WTC11 (cell line): ENCODE data around the gene AMBP. TPM values are rescaled to one million over a fixed set of nuclear protein-coding genes. Genes with fewer than 3 reads are reported as not detected.

Source experiments
- ATAC-seq: fragments of 200-7000 bp; cut with Tn5 transposase; 2 replicates; pipeline ENCODE4 v1.10.0; 2021; ENCODE audit warnings: mild to moderate bottlenecking, moderate library complexity
- CTCF ChIA-PET: fragments of 300-600 bp; sonication (Branson Sonifier 250); formaldehyde crosslinking; loops from one replicate; lab custom pipeline; 2021; ENCODE audit warnings: antibody characterized with exemption; lab: Charles Lee
- POLR2A ChIA-PET: fragments of 350-600 bp; sonication (Branson Sonifier 250); formaldehyde crosslinking; loops from one replicate; lab custom pipeline; 2021; ENCODE audit warnings: antibody characterized with exemption; lab: Charles Lee
- DNase-seq: peaks from one replicate; pipeline ENCODE4 v3.0.0; 2021; ENCODE audit warnings: low spot score
- H3K27ac Mint-ChIP-seq: 2 replicates; pipeline ENCODE4 v1.8.0; 2021; ENCODE audit warnings: mixed read lengths
- H3K27me3 Mint-ChIP-seq: 2 replicates; pipeline ENCODE4 v1.8.0; 2021; ENCODE audit warnings: low read depth, mild to moderate bottlenecking, moderate library complexity, mixed read lengths
- H3K36me3 Mint-ChIP-seq: 2 replicates; pipeline ENCODE4 v1.8.0; 2021; ENCODE audit warnings: mixed read lengths
- H3K4me1 Mint-ChIP-seq: 2 replicates; pipeline ENCODE4 v1.8.0; 2022; ENCODE audit warnings: mixed read lengths
- H3K4me3 Mint-ChIP-seq: 2 replicates; pipeline ENCODE4 v1.8.0; 2021; ENCODE audit warnings: mild to moderate bottlenecking, moderate library complexity, mixed read lengths
- H3K9me3 Mint-ChIP-seq: 2 replicates; pipeline ENCODE4 v1.8.0; 2021; ENCODE audit warnings: mixed read lengths
- E2F4 ChIP-seq: sonication (generic); formaldehyde crosslinking; IDR thresholded peaks from 2 replicates; pipeline ENCODE4 v1.8.1; 2022; ENCODE audit warnings: low read depth, mild to moderate bottlenecking, moderate library complexity, missing genetic modification reagents, borderline replicate concordance
- ETV6 ChIP-seq: sonication (generic); formaldehyde crosslinking; IDR thresholded peaks from 2 replicates; pipeline ENCODE4 v1.8.1; 2022; ENCODE audit warnings: mild to moderate bottlenecking, missing genetic modification reagents
- FOXP1 ChIP-seq: sonication (generic); formaldehyde crosslinking; IDR thresholded peaks from 2 replicates; pipeline ENCODE4 v1.8.0; 2022; ENCODE audit warnings: missing genetic modification reagents, mild to moderate bottlenecking, moderate library complexity, borderline replicate concordance
- GTF2I ChIP-seq: fragments of 250-450 bp; sonication (Bioruptor Pico); conservative IDR thresholded peaks from 2 replicates; pipeline ENCODE4 v1.4.0; 2021; ENCODE audit warnings: mild to moderate bottlenecking
- HMGA2 ChIP-seq: fragments of 250-450 bp; sonication (Bioruptor Pico); IDR thresholded peaks from 2 replicates; pipeline ENCODE4 v1.4.0; 2021; ENCODE audit warnings: mild to moderate bottlenecking, moderate library complexity
- JUN ChIP-seq: sonication (generic); formaldehyde crosslinking; IDR thresholded peaks from 2 replicates; pipeline ENCODE4 v1.8.0; 2023; ENCODE audit warnings: mild to moderate bottlenecking, missing genetic modification reagents
- MYBL2 ChIP-seq: sonication (generic); formaldehyde crosslinking; IDR thresholded peaks from 2 replicates; pipeline ENCODE4 v1.8.1; 2023; ENCODE audit warnings: mild to moderate bottlenecking, moderate library complexity, missing genetic modification reagents
- NFE2L1 ChIP-seq: sonication (generic); formaldehyde crosslinking; IDR thresholded peaks from 2 replicates; pipeline ENCODE4 v1.8.1; 2023; ENCODE audit warnings: missing genetic modification reagents
- NR3C1 ChIP-seq: sonication (generic); formaldehyde crosslinking; conservative IDR thresholded peaks from 2 replicates; pipeline ENCODE4 v1.8.1; 2023; ENCODE audit warnings: low read depth, mild to moderate bottlenecking, missing genetic modification reagents
- RELA ChIP-seq: sonication (generic); formaldehyde crosslinking; IDR thresholded peaks from 2 replicates; pipeline ENCODE4 v1.8.1; 2022; ENCODE audit warnings: missing genetic modification reagents, mild to moderate bottlenecking, borderline replicate concordance
- TEAD1 ChIP-seq: sonication (generic); formaldehyde crosslinking; IDR thresholded peaks from 2 replicates; pipeline ENCODE4 v1.8.0; 2022; ENCODE audit warnings: mild to moderate bottlenecking, missing genetic modification reagents
- ZBTB43 ChIP-seq: sonication (generic); formaldehyde crosslinking; IDR thresholded peaks from 2 replicates; pipeline ENCODE4 v1.8.1; 2023; ENCODE audit warnings: mild to moderate bottlenecking, missing genetic modification reagents
- ZNF281 ChIP-seq: sonication (generic); formaldehyde crosslinking; IDR thresholded peaks from 2 replicates; pipeline ENCODE4 v1.8.0; 2023; ENCODE audit warnings: mild to moderate bottlenecking, missing genetic modification reagents
- total RNA-seq: library from RNA; stranded (reverse); gene quantifications from 3 replicates; pipeline ENCODE4 v1.2.3, GENCODE V29; 2021
- TF ChIP-seq, protein P1 (sequence below): fragments of 250-450 bp; sonication (Bioruptor Pico); IDR thresholded peaks from 2 replicates; pipeline ENCODE4 v1.9.0; 2021; ENCODE audit warnings: mild to moderate bottlenecking
- TF ChIP-seq, protein P2 (sequence below): sonication (generic); formaldehyde crosslinking; IDR thresholded peaks from 2 replicates; pipeline ENCODE4 v1.8.1; 2022; ENCODE audit warnings: low read depth, missing genetic modification reagents, borderline replicate concordance

Gene AMBP
- total RNA-seq, 1 experiment from 2014 or later = 3.3 TPM

DNA sequence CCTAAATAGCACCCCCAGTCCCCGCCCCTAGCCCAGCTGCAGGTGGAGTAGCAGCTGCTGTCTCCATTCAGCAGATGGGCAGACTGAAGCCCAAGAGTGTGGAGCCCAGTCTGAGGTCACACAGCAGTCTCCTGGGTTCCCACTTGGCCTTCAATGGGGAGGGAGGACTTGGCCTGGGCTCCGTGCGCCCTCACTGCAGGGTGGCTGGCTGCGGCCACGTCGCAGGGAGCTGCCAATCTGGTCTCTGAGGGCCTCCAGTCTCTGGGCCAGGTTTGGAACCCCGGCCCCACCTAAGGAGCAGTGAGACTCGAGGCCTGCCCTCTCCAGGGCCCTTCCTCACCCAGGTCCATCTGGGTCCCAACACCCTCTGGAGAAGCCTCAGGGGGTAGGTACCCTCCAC, 13.6 kb upstream of the AMBP start (continued):
- TF ChIP-seq ZNF281 (CRISPR knock-in tag) (no peak), TEAD1 (no peak), MYBL2 (CRISPR knock-in tag) (no peak), RELA (CRISPR knock-in tag) (no peak), HMGA2 (CRISPR knock-in tag) (no peak)
- TF ChIP-seq, protein P1, sequence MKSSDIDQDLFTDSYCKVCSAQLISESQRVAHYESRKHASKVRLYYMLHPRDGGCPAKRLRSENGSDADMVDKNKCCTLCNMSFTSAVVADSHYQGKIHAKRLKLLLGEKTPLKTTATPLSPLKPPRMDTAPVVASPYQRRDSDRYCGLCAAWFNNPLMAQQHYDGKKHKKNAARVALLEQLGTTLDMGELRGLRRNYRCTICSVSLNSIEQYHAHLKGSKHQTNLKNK (CRISPR knock-in tag) = no peak
- TF ChIP-seq, protein P2, sequence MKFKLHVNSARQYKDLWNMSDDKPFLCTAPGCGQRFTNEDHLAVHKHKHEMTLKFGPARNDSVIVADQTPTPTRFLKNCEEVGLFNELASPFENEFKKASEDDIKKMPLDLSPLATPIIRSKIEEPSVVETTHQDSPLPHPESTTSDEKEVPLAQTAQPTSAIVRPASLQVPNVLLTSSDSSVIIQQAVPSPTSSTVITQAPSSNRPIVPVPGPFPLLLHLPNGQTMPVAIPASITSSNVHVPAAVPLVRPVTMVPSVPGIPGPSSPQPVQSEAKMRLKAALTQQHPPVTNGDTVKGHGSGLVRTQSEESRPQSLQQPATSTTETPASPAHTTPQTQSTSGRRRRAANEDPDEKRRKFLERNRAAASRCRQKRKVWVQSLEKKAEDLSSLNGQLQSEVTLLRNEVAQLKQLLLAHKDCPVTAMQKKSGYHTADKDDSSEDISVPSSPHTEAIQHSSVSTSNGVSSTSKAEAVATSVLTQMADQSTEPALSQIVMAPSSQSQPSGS (CRISPR knock-in tag) = no peak

GRCh38 chr9:114090798-114091197, 12.7 kb upstream of the AMBP start:
- POLR2A ChIA-PET = no interaction called here
- Mint-ChIP-seq H3K9me3 (no peaks in the 10 kb centered on the region), H3K27me3 (peaks cover 28% of the 10 kb centered on the region), H3K27ac (no peak overlapping the region), H3K4me3 (no peak overlapping the region), H3K4me1 (no peaks in the 10 kb centered on the region), H3K36me3 (no peaks in the 10 kb centered on the region)
- CTCF ChIA-PET = interaction anchor here (1.2 to 1.3 kb wide), 2 partner anchors 8 to 17 kb away, joined by 5 to 8 read pairs; no protein-coding TSS in a partner anchor
- TF ChIP-seq NFE2L1 (CRISPR knock-in tag) = no peak
- no peak for DNase-seq
- ATAC-seq = no peak

DNA sequence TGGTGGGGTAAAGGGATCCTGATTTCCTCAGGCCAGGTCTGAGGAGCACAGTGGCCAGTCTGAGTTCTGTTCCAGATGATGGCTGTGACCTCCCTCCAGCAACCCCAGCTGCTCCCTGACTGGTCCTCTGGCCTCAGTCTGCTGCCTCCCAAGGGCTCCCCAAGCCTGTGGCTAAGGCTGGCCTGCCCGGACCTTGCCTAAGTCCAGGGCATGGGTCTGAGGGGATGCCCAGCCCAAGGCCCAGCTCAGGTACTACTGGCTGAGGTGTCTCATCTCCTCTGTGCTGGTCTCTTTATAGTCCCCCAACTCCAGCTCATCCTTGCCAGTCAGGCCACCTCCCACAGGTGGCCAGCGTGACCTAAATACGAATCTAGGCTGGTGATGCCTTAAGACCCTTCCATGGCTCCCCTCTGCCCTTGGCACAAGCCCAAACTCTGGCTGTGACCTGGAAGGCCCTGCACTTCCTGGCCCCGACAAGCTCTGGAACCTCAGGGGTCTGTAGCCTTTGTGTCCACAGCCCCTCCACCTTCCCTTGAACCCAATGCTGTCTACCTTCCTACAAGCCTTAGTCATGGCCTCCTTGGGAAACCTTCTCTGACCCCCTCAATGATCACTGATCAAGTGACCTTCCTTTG, 11.2 kb upstream of the AMBP start:
- POLR2A ChIA-PET = interaction anchor here (0.6 kb wide), 1 partner anchor 208 kb away, joined by 4 read pairs; no protein-coding TSS in a partner anchor
- no peak for DNase-seq
- H3K9me3 Mint-ChIP-seq = no peaks in the 10 kb centered on the region
- no peak for ATAC-seq
- CTCF ChIA-PET = interaction anchor here (0.7 to 1.8 kb wide), 3 partner anchors 10 to 202 kb away, joined by 3 to 7 read pairs (median 4); partner anchors contain the start of gene KIF12
- TF ChIP-seq GTF2I = no peak
- no peak for TF ChIP-seq JUN (CRISPR knock-in tag)
- TF ChIP-seq NR3C1 (CRISPR knock-in tag) = no peak
- no peak for TF ChIP-seq E2F4 (CRISPR knock-in tag)
- TF ChIP-seq ZBTB43 = no peak
- no peak for TF ChIP-seq FOXP1 (CRISPR knock-in tag)
- TF ChIP-seq ETV6 (CRISPR knock-in tag) = no peak
- no peaks in the 10 kb centered on the region for H3K36me3 Mint-ChIP-seq
- H3K4me1 Mint-ChIP-seq = no peaks in the 10 kb centered on the region
- H3K4me3 Mint-ChIP-seq = no peak overlapping the region
- H3K27ac Mint-ChIP-seq = no peak overlapping the region
- peaks cover 23% of the 10 kb centered on the region for H3K27me3 Mint-ChIP-seq
